Right lobe of liver (tissue), 4 donors: ENCODE data around the gene ARL15.

Experiments used
- POLR2A ChIP-seq: fragments of 450-650 bp; IDR thresholded peaks from one replicate; pipeline ENCODE4 v1.6.1; 2017; ENCODE audit warnings: antibody characterized with exemption, mild to moderate bottlenecking
- TF ChIP-seq, protein P1 (sequence below), 4 donors: fragments of 200-600 bp in 3 of 4; fragments of 450-650 bp in 1 of 4; IDR thresholded peaks; one replicate each; pipeline versions ENCODE4 v1.5.1 to v1.8.0; 2016 to 2022; ENCODE audit warnings: antibody characterized with exemption in 4 of 4, mild to moderate bottlenecking in 2 of 4
- donor health status: DM: no; HTN: no; CAD: no.
- donor health status: DM: no; HTN: no; CAD: no.
- donor health status: DM: no; HTN: yes; CAD: no.

GRCh38 chr5:54259981-54260380 is 50.4 kb downstream of the ARL15 start:
- TF ChIP-seq, protein P1, sequence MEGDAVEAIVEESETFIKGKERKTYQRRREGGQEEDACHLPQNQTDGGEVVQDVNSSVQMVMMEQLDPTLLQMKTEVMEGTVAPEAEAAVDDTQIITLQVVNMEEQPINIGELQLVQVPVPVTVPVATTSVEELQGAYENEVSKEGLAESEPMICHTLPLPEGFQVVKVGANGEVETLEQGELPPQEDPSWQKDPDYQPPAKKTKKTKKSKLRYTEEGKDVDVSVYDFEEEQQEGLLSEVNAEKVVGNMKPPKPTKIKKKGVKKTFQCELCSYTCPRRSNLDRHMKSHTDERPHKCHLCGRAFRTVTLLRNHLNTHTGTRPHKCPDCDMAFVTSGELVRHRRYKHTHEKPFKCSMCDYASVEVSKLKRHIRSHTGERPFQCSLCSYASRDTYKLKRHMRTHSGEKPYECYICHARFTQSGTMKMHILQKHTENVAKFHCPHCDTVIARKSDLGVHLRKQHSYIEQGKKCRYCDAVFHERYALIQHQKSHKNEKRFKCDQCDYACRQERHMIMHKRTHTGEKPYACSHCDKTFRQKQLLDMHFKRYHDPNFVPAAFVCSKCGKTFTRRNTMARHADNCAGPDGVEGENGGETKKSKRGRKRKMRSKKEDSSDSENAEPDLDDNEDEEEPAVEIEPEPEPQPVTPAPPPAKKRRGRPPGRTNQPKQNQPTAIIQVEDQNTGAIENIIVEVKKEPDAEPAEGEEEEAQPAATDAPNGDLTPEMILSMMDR (IDR thresholded peaks at IDR 0.05): no peak
- no peak for TF ChIP-seq POLR2A
